Upper lobe of left lung (tissue), 6 donors: ENCODE data around the gene AGL. TPM values are rescaled to one million over a fixed set of nuclear protein-coding genes. Genes with fewer than 3 reads are reported as not detected.
"Not testable (repeated sequence)": the region's sequence is repeated elsewhere in the genome, so short reads cannot be mapped to it uniquely, and the experiment has no call there.

Experiments used
- ATAC-seq, 2 donors: fragments of 200-7000 bp; cut with Tn5 transposase; one replicate each; pipeline ENCODE4 v1.9.1; 2022; ENCODE audit warnings: mild to moderate bottlenecking in 2 of 2, moderate library complexity in 2 of 2; ENCODE audit not compliant: low FRiP score in 2 of 2
- DNase-seq, 2 donors: peaks; one replicate each; pipeline ENCODE4 v3.0.0-alpha.2; 2019 to 2020
- H3K27ac ChIP-seq, 4 donors: fragments of 200-600 bp; sonication (generic); one replicate each; pipeline ENCODE4 v1.5.1; 2016 to 2019
- H3K27me3 ChIP-seq, 4 donors: fragments of 200-600 bp; sonication (generic); one replicate each; pipeline ENCODE4 v1.5.1; 2017 to 2019
- H3K36me3 ChIP-seq, 4 donors: fragments of 200-600 bp; sonication (generic); one replicate each; pipeline ENCODE4 v1.5.1; 2016 to 2019
- H3K4me1 ChIP-seq, 4 donors: fragments of 200-600 bp; sonication (generic); one replicate each; pipeline ENCODE4 v1.5.1; 2018 to 2019
- H3K4me3 ChIP-seq, 4 donors: fragments of 200-600 bp; sonication (generic); one replicate each; pipeline ENCODE4 v1.5.1; 2017 to 2019; ENCODE audit warnings: mild to moderate bottlenecking in 2 of 4, moderate library complexity in 1 of 4
- H3K9me3 ChIP-seq, 4 donors: fragments of 200-600 bp; sonication (generic); one replicate each; pipeline ENCODE4 v1.5.1; 2018 to 2019
- EP300 ChIP-seq, 4 donors: sonication (generic); formaldehyde crosslinking; IDR thresholded peaks; one replicate each; pipeline ENCODE4 v1.5.1; 2017; ENCODE audit warnings: antibody characterized with exemption in 4 of 4, control low read depth in 2 of 4
- POLR2A ChIP-seq, 4 donors: fragments of 450-650 bp; IDR thresholded peaks; one replicate each; pipeline ENCODE4 v1.5.1; 2016 to 2017; ENCODE audit warnings: antibody characterized with exemption in 4 of 4, mild to moderate bottlenecking in 2 of 4
- POLR2AphosphoS5 ChIP-seq, 2 donors: sonication (generic); formaldehyde crosslinking; IDR thresholded peaks; one replicate each; pipeline ENCODE4 v1.5.1; 2017; ENCODE audit warnings: antibody characterized with exemption in 2 of 2
- WGBS, 2 donors: methylation state at CpG; one replicate each; pipeline ENCODE4 v1.1.5; 2017 to 2018; 5-methylcytosine and 5-hydroxymethylcytosine counted together
- total RNA-seq, 6 donors: library from RNA; depleted of rRNA in 4 of 6; stranded (reverse); fragments of >200 nt in 4 of 6; gene quantifications; one replicate each; pipeline versions ENCODE4 v1.1.0 to v1.2.1, GENCODE V29; 2016 to 2021
- TF ChIP-seq, protein P1 (sequence below), 6 experiments: fragments of 450-650 bp in 4 of 6; fragments of 200-600 bp in 2 of 6; sonication (generic) in 2 of 6; IDR thresholded peaks; one replicate each; pipeline ENCODE4 v1.5.1; 2016 to 2019; ENCODE audit warnings: antibody characterized with exemption in 6 of 6
- donor health status: DM: no; HTN: no; CAD: no; lungs with moderate emphysema.
- donor health status: DM: no; HTN: yes; CAD: no; lungs with severe emphysema.

AGL gene
- total RNA-seq, 6 donors from 2014 or later, result 9.3 to 20.6 (median 14.1) TPM

DNA sequence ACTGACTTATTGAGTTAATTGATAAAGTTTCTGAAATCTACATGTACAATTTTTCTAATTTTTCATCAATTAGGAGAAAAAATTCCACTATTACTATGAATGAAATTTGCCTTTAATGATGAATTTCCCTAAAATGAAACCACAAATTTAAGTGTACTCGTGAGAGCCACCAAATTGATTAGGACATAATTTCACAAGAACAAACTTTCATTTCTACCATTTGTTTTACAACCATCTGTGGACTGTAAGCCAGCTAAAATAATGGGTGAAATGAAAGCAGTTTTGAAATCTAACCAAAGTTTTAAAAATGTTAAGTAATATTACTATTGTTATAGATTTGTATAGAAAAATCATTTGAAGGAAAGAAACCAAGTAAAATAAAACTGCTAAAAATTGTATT, 41.8 kb downstream of the AGL start:
- no peak for DNase-seq
- Histone ChIP-seq H3K36me3 (peaks cover 0 to 52% (median 7%) of the 10 kb centered on the region in 4 donors), H3K27ac (no peak overlapping the region), H3K4me3 (no peak overlapping the region), H3K27me3 (no peaks in the 10 kb centered on the region), H3K9me3 (no peaks in the 10 kb centered on the region), H3K4me1 (no peaks in the 10 kb centered on the region)
- 65 to 79% methylated on average over 1 of the region's 1 CpG for WGBS, 2 donors
- TF ChIP-seq, protein P1, sequence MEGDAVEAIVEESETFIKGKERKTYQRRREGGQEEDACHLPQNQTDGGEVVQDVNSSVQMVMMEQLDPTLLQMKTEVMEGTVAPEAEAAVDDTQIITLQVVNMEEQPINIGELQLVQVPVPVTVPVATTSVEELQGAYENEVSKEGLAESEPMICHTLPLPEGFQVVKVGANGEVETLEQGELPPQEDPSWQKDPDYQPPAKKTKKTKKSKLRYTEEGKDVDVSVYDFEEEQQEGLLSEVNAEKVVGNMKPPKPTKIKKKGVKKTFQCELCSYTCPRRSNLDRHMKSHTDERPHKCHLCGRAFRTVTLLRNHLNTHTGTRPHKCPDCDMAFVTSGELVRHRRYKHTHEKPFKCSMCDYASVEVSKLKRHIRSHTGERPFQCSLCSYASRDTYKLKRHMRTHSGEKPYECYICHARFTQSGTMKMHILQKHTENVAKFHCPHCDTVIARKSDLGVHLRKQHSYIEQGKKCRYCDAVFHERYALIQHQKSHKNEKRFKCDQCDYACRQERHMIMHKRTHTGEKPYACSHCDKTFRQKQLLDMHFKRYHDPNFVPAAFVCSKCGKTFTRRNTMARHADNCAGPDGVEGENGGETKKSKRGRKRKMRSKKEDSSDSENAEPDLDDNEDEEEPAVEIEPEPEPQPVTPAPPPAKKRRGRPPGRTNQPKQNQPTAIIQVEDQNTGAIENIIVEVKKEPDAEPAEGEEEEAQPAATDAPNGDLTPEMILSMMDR (IDR thresholded peaks at IDR 0.05), result no peak
- TF ChIP-seq EP300 (IDR thresholded peaks at IDR 0.05) (no peak), POLR2A (IDR thresholded peaks at IDR 0.05) (no peak), POLR2AphosphoS5 (IDR thresholded peaks at IDR 0.05) (no peak)
- no peak for ATAC-seq

DNA sequence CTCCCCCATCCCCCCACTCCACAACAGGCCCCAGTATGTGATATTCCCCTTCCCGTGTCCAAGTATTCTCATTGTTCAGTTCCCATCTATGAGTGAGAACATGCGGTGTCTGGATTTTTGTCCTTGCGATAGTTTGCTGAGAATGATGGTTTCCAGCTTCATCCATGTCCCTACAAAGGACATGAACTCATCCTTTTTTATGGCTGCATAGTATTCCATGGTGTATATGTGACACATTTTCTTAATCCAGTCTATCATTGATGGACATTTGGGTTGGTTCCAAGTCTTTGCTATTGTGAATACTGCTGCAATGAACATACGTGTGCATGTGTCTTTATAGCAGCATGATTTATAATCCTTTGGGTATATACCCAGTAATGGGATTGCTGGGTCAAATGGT, 53.1 kb downstream of the AGL start:
- peaks cover 0 to 24% (median 1%) of the 10 kb centered on the region in 4 donors for H3K36me3 ChIP-seq
- WGBS, 2 donors, result 99 to 100% methylated on average over 4 of the region's 4 CpGs
- not testable (repeated sequence) for H3K9me3 ChIP-seq, DNase-seq, H3K27ac ChIP-seq, ATAC-seq, H3K4me1 ChIP-seq, H3K27me3 ChIP-seq, H3K4me3 ChIP-seq

GRCh38 chr1:99906535-99906934, 56.4 kb downstream of the AGL start:
- ATAC-seq, result no peak
- H3K27ac ChIP-seq, result no peak overlapping the region
- no peak for DNase-seq
- no peaks in the 10 kb centered on the region for H3K9me3 ChIP-seq
- no peaks in the 10 kb centered on the region for H3K27me3 ChIP-seq
- no peak for TF ChIP-seq POLR2A (IDR thresholded peaks at IDR 0.05)
- TF ChIP-seq EP300 (IDR thresholded peaks at IDR 0.05), result no peak
- no peak for TF ChIP-seq POLR2AphosphoS5 (IDR thresholded peaks at IDR 0.05)
- TF ChIP-seq, protein P1 (IDR thresholded peaks at IDR 0.05), result no peak
- H3K4me3 ChIP-seq, result no peak overlapping the region
- H3K36me3 ChIP-seq, result peaks cover 0 to 28% (median 0%) of the 10 kb centered on the region in 4 donors
- no peaks in the 10 kb centered on the region for H3K4me1 ChIP-seq

- Histone ChIP-seq H3K36me3 (peaks cover 5 to 34% (median 9%) of the 10 kb centered on the region in 4 donors), H3K9me3 (no peaks in the 10 kb centered on the region), H3K27ac (no peak overlapping the region), H3K4me1 (no peaks in the 10 kb centered on the region), H3K4me3 (no peak overlapping the region), H3K27me3 (no peaks in the 10 kb centered on the region)
- no peak for DNase-seq
- ATAC-seq, result no peak
- no peak for TF ChIP-seq POLR2AphosphoS5 (IDR thresholded peaks at IDR 0.05)
- 87 to 91% methylated on average over 3 of the region's 3 CpGs for WGBS, 2 donors
Observed at GRCh38 chr1:99917214-99917613, 67.1 kb downstream of the AGL start.

DNA sequence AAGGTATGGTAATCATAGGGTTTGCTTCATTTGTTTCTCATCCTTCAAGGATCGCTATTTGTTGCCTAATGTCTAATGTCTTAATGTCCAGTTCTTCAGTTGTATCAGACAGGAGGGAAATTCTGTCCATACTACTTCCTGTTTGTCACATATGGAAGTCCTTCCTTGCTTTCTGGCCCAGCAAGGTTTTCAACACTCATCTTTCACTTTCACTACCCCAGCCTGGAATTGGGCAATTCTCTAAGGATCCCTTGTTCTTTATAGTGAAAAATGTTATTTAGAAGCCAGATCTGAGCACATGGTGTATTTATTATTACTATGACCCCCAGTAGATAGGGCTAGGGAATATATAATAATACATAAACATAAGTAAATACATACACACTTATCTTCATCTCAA, 69.1 kb downstream of the AGL start:
- TF ChIP-seq POLR2A (IDR thresholded peaks at IDR 0.05) (no peak), POLR2AphosphoS5 (IDR thresholded peaks at IDR 0.05) (no peak), EP300 (IDR thresholded peaks at IDR 0.05) (no peak)
- TF ChIP-seq, protein P1 (IDR thresholded peaks at IDR 0.05), result no peak
- H3K4me1 ChIP-seq, result no peaks in the 10 kb centered on the region
- ATAC-seq, result peak in 1 of 2 donors; percentile 58
- DNase-seq, result no peak
- WGBS, 2 donors, result 61 to 64% methylated on average over 1 of the region's 1 CpG
- no peaks in the 10 kb centered on the region for H3K27me3 ChIP-seq
- H3K4me3 ChIP-seq, result no peak overlapping the region
- H3K9me3 ChIP-seq, result no peaks in the 10 kb centered on the region
- peaks cover 0 to 20% (median 4%) of the 10 kb centered on the region in 4 donors for H3K36me3 ChIP-seq
- H3K27ac ChIP-seq, result no peak overlapping the region

GRCh38 chr1:99934801-99935200, 84.6 kb downstream of the AGL start:
- Histone ChIP-seq H3K27me3 (no peaks in the 10 kb centered on the region), H3K27ac (no peak overlapping the region), H3K36me3 (no peaks in the 10 kb centered on the region), H3K9me3 (no peaks in the 10 kb centered on the region), H3K4me1 (no peaks in the 10 kb centered on the region), H3K4me3 (no peak overlapping the region)
- TF ChIP-seq EP300 (IDR thresholded peaks at IDR 0.05) (no peak), POLR2A (IDR thresholded peaks at IDR 0.05) (no peak), POLR2AphosphoS5 (IDR thresholded peaks at IDR 0.05) (no peak)
- TF ChIP-seq, protein P1 (IDR thresholded peaks at IDR 0.05), result no peak
- ATAC-seq (no peak), DNase-seq (no peak)
